Keratinocyte (primary cell): ENCODE measurements around the gene TMUB1. TPM values are rescaled to one million over a fixed set of nuclear protein-coding genes. Genes with fewer than 3 reads are reported as not detected.

Experiments
- DNase-seq: peaks from one replicate; pipeline ENCODE4 v3.0.0-alpha.2; 2011; ENCODE audit warnings: low read depth, missing footprints, low spot score
- FAIRE-seq: peaks from 2 replicates; lab custom pipeline; 2011; peaks lifted over from hg19 to GRCh38; lab: Jason Lieb, UNC
- H2AFZ ChIP-seq: 2 replicates; pipeline ENCODE4 v1.6.0; 2012; ENCODE audit warnings: low read length, control low read depth, inconsistent platforms; ENCODE audit not compliant: control insufficient read depth
- H3K27ac ChIP-seq: 2 replicates; pipeline ENCODE4 v1.5.1; 2011; ENCODE audit warnings: low read length; ENCODE audit not compliant: control insufficient read depth, insufficient read depth
- H3K27me3 ChIP-seq: 3 replicates; pipeline ENCODE4 v1.6.0; 2011; ENCODE audit warnings: low read length; ENCODE audit not compliant: control insufficient read depth, insufficient read depth; ENCODE audit errors: extremely low read depth
- H3K36me3 ChIP-seq, 2 experiments: 2 replicates in 1 of 2; 3 replicates in 1 of 2; pipeline ENCODE4 v1.5.1; 2011; ENCODE audit warnings: low read length in 2 of 2, mild to moderate bottlenecking in 1 of 2; ENCODE audit not compliant: control insufficient read depth in 2 of 2, insufficient read depth in 2 of 2; ENCODE audit errors: extremely low read depth in 1 of 2
- H3K4me1 ChIP-seq: 3 replicates; pipeline ENCODE4 v1.5.1; 2011; ENCODE audit warnings: low read length; ENCODE audit not compliant: control insufficient read depth, insufficient read depth; ENCODE audit errors: extremely low read depth
- H3K4me2 ChIP-seq: 3 replicates; pipeline ENCODE4 v1.6.0; 2011; ENCODE audit warnings: low read depth, low read length; ENCODE audit not compliant: control insufficient read depth, insufficient read depth; ENCODE audit errors: extremely low read depth
- H3K4me3 ChIP-seq, 3 experiments: fragments of 200-600 bp in 1 of 3; sonication (generic) in 1 of 3; 2 replicates in 2 of 3; 3 replicates in 1 of 3; pipeline ENCODE4 v1.5.1; 2011 to 2016; ENCODE audit warnings: low read length in 3 of 3, mild to moderate bottlenecking in 3 of 3, control low read depth in 2 of 3, inconsistent platforms in 1 of 3, low read depth in 1 of 3, mixed read lengths in 1 of 3, mixed run types in 1 of 3, moderate library complexity in 1 of 3; ENCODE audit not compliant: control insufficient read depth in 2 of 3, insufficient read depth in 2 of 3; ENCODE audit errors: extremely low read depth in 1 of 3
- H3K79me2 ChIP-seq: 2 replicates; pipeline ENCODE4 v1.6.0; 2012; ENCODE audit warnings: low read length; ENCODE audit not compliant: control insufficient read depth, insufficient read depth
- H3K9ac ChIP-seq: 3 replicates; pipeline ENCODE4 v1.6.0; 2011; ENCODE audit warnings: low read length; ENCODE audit not compliant: control insufficient read depth, insufficient read depth; ENCODE audit errors: extremely low read depth
- H3K9me1 ChIP-seq: 3 replicates; pipeline ENCODE4 v1.6.0; 2011; ENCODE audit warnings: low read length; ENCODE audit not compliant: control insufficient read depth, insufficient read depth; ENCODE audit errors: extremely low read depth
- H3K9me3 ChIP-seq: 2 replicates; pipeline ENCODE4 v1.5.1; 2012; ENCODE audit warnings: low read depth, low read length; ENCODE audit not compliant: control insufficient read depth
- H4K20me1 ChIP-seq: 3 replicates; pipeline ENCODE4 v1.6.0; 2011; ENCODE audit warnings: low read length; ENCODE audit not compliant: control insufficient read depth, insufficient read depth; ENCODE audit errors: extremely low read depth
- EZH2 ChIP-seq: IDR thresholded peaks from one replicate; pipeline ENCODE4 v1.6.1; 2012; ENCODE audit warnings: inconsistent platforms, mild to moderate bottlenecking, low read length, moderate library complexity
- dilution Hi-C: fragments of 300-500 bp; cut with MboI; formaldehyde crosslinking; loops from one replicate; pipeline ENCODE4 v1.7.0; 2020; ENCODE audit warnings: low sequenced_read_pairs; ENCODE audit not compliant: extremely low pct_ligation_motif_present
- polyA plus RNA-seq, 5 experiments: library from polyadenylated mRNA; depleted of rRNA in 3 of 5; stranded (reverse) in 3 of 5; stranded (forward) in 1 of 5; unstranded in 1 of 5; fragments of >200 nt; gene quantifications; 1 replicate in 1 of 5; 2 replicates in 3 of 5; 3 replicates in 1 of 5; pipeline versions ENCODE4 v1.2.1 to v1.2.3, GENCODE V29; 2011 to 2012; ENCODE audit warnings: missing spikeins in 2 of 5, low read depth in 1 of 5, low replicate concordance in 1 of 5
- TF ChIP-seq, protein P1 (sequence below), 3 experiments: IDR thresholded peaks in 1 of 3; conservative IDR thresholded peaks in 1 of 3; optimal IDR thresholded peaks in 1 of 3; 2 replicates in 2 of 3; 3 replicates in 1 of 3; pipeline versions ENCODE3 to v1.5.1; 2011; ENCODE audit warnings: low read length in 3 of 3, mild to moderate bottlenecking in 3 of 3, moderate library complexity in 2 of 3, control low read depth in 1 of 3, inconsistent platforms in 1 of 3; ENCODE audit not compliant: insufficient read depth in 2 of 3; ENCODE audit errors: extremely low read depth in 1 of 3

Gene TMUB1
- polyA plus RNA-seq, 1 donor (not counting 4 experiments of a cell fraction or from before 2014, with no cell fraction given), result 12.2 TPM

- dilution Hi-C loops, result no loop called here
- Histone ChIP-seq H3K4me2 (no peak overlapping the region), H3K4me3 (no peak overlapping the region), H3K79me2 (peaks cover 30% of the 10 kb centered on the region), H2AFZ (no peak overlapping the region), H3K4me1 (peaks cover 18% of the 10 kb centered on the region), H4K20me1 (peaks cover 24% of the 10 kb centered on the region), H3K9me3 (no peaks in the 10 kb centered on the region), H3K36me3 (peaks cover 46 to 47% of the 10 kb centered on the region in 2 experiments), H3K9ac (no peak overlapping the region), H3K27me3 (no peaks in the 10 kb centered on the region), H3K27ac (no peak overlapping the region), H3K9me1 (peaks cover 2% of the 10 kb centered on the region)
- TF ChIP-seq, protein P1, sequence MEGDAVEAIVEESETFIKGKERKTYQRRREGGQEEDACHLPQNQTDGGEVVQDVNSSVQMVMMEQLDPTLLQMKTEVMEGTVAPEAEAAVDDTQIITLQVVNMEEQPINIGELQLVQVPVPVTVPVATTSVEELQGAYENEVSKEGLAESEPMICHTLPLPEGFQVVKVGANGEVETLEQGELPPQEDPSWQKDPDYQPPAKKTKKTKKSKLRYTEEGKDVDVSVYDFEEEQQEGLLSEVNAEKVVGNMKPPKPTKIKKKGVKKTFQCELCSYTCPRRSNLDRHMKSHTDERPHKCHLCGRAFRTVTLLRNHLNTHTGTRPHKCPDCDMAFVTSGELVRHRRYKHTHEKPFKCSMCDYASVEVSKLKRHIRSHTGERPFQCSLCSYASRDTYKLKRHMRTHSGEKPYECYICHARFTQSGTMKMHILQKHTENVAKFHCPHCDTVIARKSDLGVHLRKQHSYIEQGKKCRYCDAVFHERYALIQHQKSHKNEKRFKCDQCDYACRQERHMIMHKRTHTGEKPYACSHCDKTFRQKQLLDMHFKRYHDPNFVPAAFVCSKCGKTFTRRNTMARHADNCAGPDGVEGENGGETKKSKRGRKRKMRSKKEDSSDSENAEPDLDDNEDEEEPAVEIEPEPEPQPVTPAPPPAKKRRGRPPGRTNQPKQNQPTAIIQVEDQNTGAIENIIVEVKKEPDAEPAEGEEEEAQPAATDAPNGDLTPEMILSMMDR (optimal IDR thresholded peaks at IDR 0.05 in 1 of 3, IDR thresholded peaks at IDR 0.05 in 1 of 3, conservative IDR thresholded peaks at IDR 0.05 in 1 of 3; ENCODE audit: extremely low read depth in 1 of 3, insufficient read depth in 2 of 3, low read length in 3 of 3), result peak in 2 of 3 experiments; percentile 99
- no peak for TF ChIP-seq EZH2
- peak; percentile 94 for FAIRE-seq
- no peak for DNase-seq
Measured at GRCh38 chr7:151123822-151124464, 40.6 kb upstream of the TMUB1 start.

- H3K4me1 ChIP-seq, result peaks cover 18% of the 10 kb centered on the region
- no peak for TF ChIP-seq EZH2
- TF ChIP-seq, protein P1 (optimal IDR thresholded peaks at IDR 0.05 in 1 of 3, IDR thresholded peaks at IDR 0.05 in 1 of 3, conservative IDR thresholded peaks at IDR 0.05 in 1 of 3; ENCODE audit: extremely low read depth in 1 of 3, insufficient read depth in 2 of 3, low read length in 3 of 3), result no peak
- H3K4me2 ChIP-seq, result no peak overlapping the region
- peaks cover 24% of the 10 kb centered on the region for H4K20me1 ChIP-seq
- H3K79me2 ChIP-seq, result peaks cover 37% of the 10 kb centered on the region
- dilution Hi-C loops, result no loop called here
- H3K9ac ChIP-seq, result no peak overlapping the region
- peaks cover 2% of the 10 kb centered on the region for H3K9me1 ChIP-seq
- H3K9me3 ChIP-seq, result no peaks in the 10 kb centered on the region
- H3K27ac ChIP-seq, result no peak overlapping the region
- FAIRE-seq, result no peak
- DNase-seq, result no peak
- peaks cover 48 to 50% of the 10 kb centered on the region in 2 experiments for H3K36me3 ChIP-seq
- no peak overlapping the region for H3K4me3 ChIP-seq
- H3K27me3 ChIP-seq, result no peaks in the 10 kb centered on the region
- H2AFZ ChIP-seq, result no peak overlapping the region
Measured at GRCh38 chr7:151123158-151123821, 40.0 kb upstream of the TMUB1 start.
